GM18520 (cell line): ENCODE results near the gene ALKBH6.
A peak's percentile ranks its signal among the peaks of the same experiment; 100 is the strongest.
"Not testable (repeated sequence)": the region's sequence is repeated elsewhere in the genome, so short reads cannot be mapped to it uniquely, and the experiment has no call there.

Source experiments
- ATAC-seq: cut with Tn5 transposase; IDR thresholded peaks from one replicate; pipeline ENCODE4 v1.9.1; 2021; ENCODE audit not compliant: unreplicated experiment

The ALKBH6 gene

GRCh38 chr19:36014012-36014924 is at the start of gene ALKBH6:
Gene ALKBH6, minus strand, starts transcription at chr19:36014213. Its CDS starts 816 bp downstream, at chr19:36013397.
- peak; percentile 94 for ATAC-seq

- ATAC-seq: no peak
These were observed 47.4 kb upstream of the ALKBH6 start for GRCh38 chr19:36061367-36061766.

DNA sequence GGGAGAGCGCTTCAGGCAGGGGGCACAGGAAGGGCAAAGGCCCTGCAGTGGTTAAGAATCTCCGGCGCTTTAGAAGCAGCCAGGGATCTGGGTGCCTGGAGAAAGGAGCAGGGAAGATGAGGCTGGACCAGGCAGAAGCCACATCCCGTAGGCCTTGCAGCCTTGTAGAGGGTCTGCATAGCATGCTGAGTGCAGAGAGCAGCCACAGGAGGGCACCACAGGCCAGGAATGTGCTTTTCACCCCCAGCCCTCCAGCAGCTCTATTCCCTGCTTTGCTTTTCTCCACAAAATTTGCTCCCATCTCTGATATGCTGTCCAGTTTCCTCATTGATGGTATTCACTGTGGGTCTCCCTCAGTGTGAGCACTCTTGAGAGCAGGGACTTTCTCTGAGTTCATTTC is 46.4 kb upstream of the ALKBH6 start:
- no peak for ATAC-seq

DNA sequence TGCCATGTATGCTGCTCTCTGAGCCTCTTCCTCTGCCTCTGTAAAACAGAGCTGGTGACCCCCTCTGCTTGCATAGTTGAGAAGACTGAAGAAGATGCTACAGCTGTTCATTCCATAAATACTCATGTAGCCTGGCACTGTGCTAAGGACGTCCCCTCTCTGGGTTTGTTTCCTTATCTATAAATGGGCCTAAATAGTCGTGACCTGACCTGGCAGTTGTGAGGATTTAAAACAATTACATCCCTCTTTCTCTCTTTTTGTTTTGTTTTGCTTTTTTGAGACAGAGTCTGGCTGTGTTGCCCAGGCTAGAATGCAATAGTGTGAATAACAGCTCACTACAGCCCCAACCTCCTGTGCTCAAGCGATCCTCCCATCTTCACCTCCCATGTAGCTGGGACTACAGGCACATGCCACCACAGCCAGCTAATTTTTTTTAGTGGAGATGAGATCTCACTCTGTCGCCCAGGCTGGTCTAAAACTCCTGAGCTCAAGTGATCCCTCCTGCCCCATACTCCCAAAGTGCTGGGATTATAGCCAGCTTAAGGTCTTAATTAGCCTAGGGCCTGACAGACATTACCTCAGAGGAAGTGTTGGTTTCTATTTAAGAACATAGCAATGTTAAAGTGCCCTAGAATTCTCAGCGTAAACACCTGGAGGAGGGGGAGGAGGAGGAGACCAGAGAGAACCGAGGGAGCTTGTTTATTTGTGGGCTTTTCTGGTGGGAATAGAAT is 45.3 kb upstream of the ALKBH6 start:
- ATAC-seq: no peak

DNA sequence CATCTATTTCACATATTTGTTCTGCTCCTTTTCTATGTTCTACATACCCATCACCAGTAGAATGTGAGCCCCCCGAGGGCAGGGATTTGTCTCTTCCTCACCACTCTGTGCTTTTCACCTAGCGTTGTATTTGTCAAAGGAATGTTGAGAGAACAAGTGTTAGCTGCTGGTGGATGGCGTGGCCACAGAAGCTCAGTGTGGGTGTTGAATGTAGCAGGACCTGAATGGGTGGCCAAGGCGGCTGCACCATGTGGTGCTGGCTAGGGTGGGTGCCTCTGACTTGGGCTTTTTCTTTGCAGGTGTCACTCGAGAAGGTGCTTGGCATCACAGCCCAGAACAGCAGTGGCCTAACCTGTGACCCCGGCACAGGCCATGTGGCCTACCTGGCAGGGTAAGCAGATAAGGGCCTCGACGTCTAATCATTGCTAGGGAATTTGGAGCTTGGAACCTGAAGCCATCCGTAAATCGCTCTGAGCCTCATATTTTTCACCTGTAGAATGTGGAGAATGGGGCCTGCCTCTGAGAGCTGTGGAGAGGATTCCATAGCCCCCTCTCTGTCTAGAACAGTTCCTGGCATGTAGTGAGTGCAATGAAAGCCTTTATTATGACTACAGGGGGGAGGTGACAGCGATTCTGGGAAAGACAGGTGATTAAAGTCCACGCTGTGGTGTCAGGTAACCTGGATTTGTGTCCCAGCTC is 44.6 kb upstream of the ALKBH6 start:
- ATAC-seq: no peak

DNA sequence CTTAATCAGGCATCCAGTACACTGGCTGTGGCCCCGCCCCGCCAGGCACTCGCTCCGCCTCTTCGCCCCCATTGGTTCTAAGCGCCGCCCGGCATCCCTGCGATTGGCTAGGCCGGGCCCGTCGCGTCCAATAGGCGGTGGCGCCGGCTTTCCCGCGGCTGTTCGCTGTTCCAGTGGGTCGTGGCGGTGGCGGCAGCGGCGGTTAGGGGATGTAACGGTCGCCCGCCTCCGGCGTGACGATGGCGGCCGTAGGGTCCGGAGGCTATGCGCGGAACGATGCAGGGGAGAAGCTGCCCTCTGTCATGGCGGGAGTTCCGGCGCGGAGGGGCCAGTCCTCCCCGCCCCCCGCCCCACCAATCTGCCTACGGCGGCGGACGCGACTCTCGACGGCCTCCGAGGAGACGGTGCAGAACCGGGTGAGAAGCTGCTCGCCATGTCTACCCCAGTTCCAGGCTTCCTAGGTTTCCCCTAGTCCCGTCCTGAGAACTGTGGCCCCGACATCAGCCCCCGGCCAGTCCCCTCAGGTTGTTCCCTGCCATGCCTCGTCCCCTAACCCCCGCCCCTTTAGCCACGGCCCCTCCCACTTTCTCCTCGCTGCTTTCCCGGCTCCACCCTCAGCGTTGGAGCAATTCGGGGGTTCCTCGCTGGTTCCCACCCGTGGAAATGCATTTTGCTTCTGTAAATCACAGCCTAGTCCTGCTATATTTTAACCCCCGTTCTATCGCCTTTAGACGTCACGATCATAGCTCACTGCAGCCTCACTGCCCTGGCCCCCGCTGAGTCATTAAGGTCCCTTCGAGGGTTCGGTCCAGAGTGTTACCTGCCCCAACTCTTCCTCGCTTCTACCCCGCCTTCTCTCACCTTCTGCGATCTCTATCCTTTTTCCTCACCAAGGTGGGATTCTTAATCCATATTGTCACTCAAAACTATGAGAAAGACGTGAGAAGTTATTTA is 41.0 kb upstream of the ALKBH6 start, which contains the start of gene WDR62:
Gene WDR62, plus strand, starts transcription at position 165 of the 954 bp plus-strand sequence. Its CDS starts 75 bp downstream, at position 240.
- ATAC-seq: peak; percentile 50

GRCh38 chr19:36054119-36054732 is 40.2 kb upstream of the ALKBH6 start, which contains the start of gene THAP8:
Gene THAP8, minus strand, starts transcription at chr19:36054285. Its CDS starts 68 bp downstream, at chr19:36054217.
- peak; percentile 75 for ATAC-seq

DNA sequence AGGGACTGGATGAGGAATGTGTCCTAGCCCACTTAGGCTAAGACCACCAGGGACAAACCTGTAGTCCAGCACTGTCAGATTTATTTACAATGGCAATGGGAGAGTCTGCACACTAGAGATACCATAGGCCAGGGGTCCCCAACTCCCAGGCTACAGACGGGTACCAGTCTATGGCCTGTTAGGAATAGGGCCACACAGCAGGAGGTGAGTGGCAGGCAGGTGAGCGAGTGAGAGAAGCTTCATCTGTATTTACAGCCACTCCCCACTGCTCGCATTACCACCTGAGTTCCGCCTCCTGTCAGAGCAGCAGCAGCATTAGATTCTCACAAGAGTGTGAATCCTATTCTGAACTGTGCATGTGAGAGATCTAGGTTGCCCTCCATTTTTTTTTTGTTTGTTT is 37.6 kb upstream of the ALKBH6 start:
- no peak for ATAC-seq

GRCh38 chr19:36051236-36051635 is 37.2 kb upstream of the ALKBH6 start:
- ATAC-seq: no peak

DNA sequence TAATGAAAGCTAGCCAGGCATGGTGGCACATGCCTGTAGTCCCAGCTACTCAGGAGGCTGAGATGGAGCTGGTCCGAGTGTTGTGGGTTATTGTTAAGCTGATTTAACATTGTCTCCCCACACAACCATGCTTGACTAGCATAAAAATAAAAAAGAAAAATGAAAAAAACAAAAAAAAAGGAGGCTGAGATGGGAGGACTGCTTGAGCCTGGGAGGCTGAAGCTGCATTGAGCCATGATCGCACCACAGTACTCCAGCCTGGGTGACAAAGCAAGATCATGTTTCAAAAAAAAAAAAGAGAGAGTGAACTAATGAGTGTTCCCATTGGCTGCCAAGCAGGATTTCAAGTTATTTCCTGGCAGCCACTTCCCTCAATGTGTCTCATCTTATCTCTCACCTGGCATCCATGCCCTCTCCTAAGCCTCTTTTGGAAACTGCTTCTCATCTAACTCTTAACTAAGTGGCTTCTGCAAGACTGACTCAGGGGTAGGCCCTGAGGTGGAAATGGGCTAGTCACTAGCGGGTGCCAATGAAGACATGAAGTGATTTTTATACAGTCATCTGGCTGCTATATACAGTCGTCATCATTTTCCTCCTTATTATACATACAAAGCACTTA is 35.2 kb upstream of the ALKBH6 start:
- ATAC-seq: no peak

DNA sequence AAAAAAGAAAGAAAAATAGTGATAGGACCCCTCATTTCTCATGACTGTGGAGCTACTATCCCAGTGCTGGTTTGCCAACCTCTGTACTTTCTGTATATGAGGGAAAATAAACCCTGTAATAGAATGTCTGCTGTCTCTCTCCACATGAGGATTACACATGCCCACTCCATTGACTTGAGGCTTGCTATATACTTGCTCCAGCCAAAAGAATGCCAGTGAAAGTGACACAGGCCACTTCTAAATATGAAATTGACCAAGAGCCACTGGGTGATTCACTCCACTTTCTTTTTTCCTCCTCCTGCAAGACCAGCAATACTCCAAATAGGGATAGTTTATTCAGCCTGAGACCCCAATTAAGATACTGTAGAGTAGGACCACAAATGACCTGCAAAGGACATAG is 33.8 kb upstream of the ALKBH6 start:
- no peak for ATAC-seq

GRCh38 chr19:36046443-36047050 is 32.5 kb upstream of the ALKBH6 start:
- ATAC-seq: no peak

GRCh38 chr19:36043952-36044351 is 29.9 kb upstream of the ALKBH6 start:
- no peak for ATAC-seq

GRCh38 chr19:36041831-36042230 is 27.8 kb upstream of the ALKBH6 start:
- ATAC-seq: no peak

DNA sequence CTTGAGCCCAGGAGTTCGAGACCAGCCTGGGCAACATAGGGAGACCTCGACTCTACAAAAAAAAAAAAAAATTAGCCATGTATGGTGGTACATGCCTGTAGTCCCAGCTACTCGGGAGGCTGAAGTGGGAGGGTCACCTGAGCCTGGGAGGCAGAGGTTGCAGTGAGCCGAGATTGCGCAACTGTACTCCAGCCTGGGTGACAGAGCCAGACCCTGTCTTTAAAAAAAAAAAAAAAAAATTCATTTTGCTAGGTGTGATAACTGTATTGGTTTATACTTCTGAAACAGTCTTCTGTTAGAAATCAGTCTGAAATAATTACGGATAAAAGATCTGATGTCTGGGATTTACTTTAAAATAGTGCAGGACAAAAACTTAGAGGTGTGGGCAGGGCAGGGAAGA is 27.1 kb upstream of the ALKBH6 start:
- not testable (repeated sequence) for ATAC-seq

GRCh38 chr19:36040495-36040894 is 26.5 kb upstream of the ALKBH6 start:
- ATAC-seq: no peak

DNA sequence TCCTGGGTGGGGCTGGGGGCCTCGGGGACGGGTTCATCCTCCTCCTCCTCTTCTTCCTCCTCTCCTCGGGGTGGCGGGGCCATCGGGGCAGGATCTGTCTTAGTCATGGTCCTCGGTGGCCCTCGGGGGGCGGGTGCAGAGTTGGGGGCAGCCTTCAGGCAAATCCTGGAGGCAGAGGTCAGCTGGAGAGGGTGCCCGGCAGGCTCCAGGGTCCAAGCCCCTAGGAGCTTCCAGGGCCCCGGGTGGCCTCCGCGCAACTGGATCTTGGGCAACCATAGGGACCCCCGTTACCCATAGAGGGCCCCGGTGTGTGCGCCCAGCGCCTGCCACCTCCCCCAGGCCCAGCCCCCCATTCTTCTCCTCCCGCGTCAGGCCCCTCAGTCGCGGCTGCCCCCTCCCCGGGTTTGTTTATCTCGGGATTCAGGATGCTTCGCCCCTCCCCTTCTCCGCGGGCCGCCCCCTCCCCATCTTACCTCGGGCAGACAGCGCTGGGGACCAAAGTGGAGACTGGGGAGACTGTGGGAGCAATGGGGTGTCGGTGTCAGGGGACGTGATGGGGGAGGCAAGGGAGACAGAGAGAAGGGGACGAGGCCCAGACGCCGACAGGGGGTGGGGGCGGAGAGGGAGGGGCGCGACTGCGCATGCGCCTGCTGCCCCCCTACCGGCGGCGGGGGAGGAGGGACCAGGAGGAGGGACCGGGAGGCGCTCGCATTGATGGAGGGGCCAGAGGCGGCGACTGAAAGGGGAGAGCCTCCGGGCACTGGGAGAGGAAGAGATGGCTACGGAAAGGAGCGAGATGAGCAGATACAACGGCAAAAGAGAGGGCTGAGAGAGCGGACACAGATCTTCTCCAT is 18.5 kb upstream of the ALKBH6 start, which contains the start of gene CLIP3:
Gene CLIP3, minus strand, starts transcription at position 623 of the 854 bp plus-strand sequence. Its CDS starts 516 bp downstream, at position 107.
- ATAC-seq: no peak

DNA sequence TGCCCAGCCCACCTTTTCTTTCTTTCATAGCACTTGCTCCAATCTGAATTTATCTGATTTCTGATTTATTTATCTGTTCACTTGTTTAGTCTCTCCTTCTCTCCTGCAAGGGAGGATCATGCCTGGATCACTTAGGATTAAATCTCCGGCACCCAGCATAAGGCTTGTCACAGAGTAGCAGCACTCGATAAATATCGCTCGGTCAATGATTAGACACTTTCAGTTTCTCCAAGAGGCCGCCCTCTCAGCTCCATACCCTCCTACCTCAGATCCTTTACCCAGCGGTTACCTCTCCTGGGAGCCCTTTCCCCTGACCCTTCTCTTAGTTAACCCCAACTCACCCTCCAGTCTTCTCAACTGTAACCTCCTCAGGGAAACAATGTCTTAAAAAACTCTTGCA is 17.3 kb upstream of the ALKBH6 start:
- no peak for ATAC-seq
